RWPE2 (cell line): ENCODE measurements around the gene GCNT2.
"Not testable (repeated sequence)": the region's sequence is repeated elsewhere in the genome, so short reads cannot be mapped to it uniquely, and the experiment has no call there.

Experiments
- ATAC-seq: fragments of 200-7000 bp; cut with Tn5 transposase; 3 replicates; pipeline ENCODE4 v1.9.1; 2021; ENCODE audit warnings: low read depth
- DNase-seq: peaks from one replicate; pipeline ENCODE4 v3.0.0-alpha.2; 2020; ENCODE audit warnings: low spot score
- H3K27ac ChIP-seq: fragments of 450-650 bp; 2 replicates; pipeline ENCODE4 v1.5.1; 2017; ENCODE audit warnings: mild to moderate bottlenecking; ENCODE audit not compliant: poor library complexity, severe bottlenecking
- H3K27me3 ChIP-seq: fragments of 250-450 bp; sonication (Bioruptor Pico); 2 replicates; pipeline ENCODE4 v1.5.1; 2021; ENCODE audit warnings: mild to moderate bottlenecking, moderate library complexity; ENCODE audit not compliant: insufficient read depth, poor library complexity, severe bottlenecking
- H3K36me3 ChIP-seq: fragments of 250-450 bp; sonication (Bioruptor Pico); 2 replicates; pipeline ENCODE4 v1.5.1; 2020; ENCODE audit warnings: low read depth, mild to moderate bottlenecking, moderate library complexity
- H3K4me1 ChIP-seq: fragments of 250-450 bp; sonication (Bioruptor Pico); 2 replicates; pipeline ENCODE4 v1.5.1; 2021; ENCODE audit warnings: mild to moderate bottlenecking, moderate library complexity; ENCODE audit not compliant: insufficient read depth, poor library complexity, severe bottlenecking
- H3K4me3 ChIP-seq: fragments of 250-450 bp; sonication (Bioruptor Pico); 2 replicates; pipeline ENCODE4 v1.5.1; 2021; ENCODE audit warnings: mild to moderate bottlenecking, moderate library complexity; ENCODE audit not compliant: severe bottlenecking
- H3K9me3 ChIP-seq: fragments of 250-450 bp; sonication (Bioruptor Pico); 2 replicates; pipeline ENCODE4 v1.5.1; 2021; ENCODE audit warnings: mild to moderate bottlenecking, moderate library complexity; ENCODE audit not compliant: severe bottlenecking
- TF ChIP-seq, protein P1 (sequence below): fragments of 450-650 bp; IDR thresholded peaks from one replicate; pipeline ENCODE4 v1.5.1; 2017; ENCODE audit warnings: mild to moderate bottlenecking, moderate library complexity; ENCODE audit not compliant: poor library complexity, severe bottlenecking

The GCNT2 gene

DNA sequence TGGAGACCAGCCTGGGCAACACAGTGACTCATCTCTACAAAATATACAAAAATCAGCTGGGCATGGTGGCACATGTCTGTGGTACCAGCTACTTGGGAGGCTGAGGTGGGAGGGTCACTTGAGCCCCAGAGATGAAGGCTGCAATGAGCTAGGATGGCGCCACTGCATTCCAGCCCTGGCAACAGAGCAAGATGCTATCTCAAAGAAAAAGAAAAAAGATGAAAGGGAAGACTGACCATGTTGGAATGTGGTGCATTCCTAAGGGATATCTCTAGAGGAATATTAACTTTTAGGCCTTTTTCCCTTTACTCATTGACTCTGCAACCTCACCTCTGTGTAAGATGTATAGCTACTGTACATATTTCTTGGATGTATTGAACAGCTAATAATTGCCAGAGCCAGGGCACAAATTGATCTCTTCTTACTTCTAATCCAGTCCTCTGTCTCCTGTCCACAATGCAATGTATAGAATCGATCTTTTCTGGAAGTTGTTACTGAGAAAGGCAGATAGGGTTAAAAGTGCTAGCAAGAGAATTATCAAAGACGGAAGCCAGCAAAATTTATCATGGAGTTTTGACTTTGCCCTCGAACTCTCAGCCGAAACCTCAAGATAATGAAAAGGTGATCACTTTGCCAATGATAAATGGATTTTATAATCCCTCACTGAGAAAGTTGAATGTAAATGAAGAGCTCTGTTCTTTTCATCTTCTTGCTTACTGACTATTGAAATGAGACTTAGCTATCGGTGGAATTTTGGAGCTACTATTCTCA is 46.3 kb downstream of the GCNT2 start:
- no peak overlapping the region for H3K4me3 ChIP-seq
- no peaks in the 10 kb centered on the region for H3K36me3 ChIP-seq
- H3K4me1 ChIP-seq: no peaks in the 10 kb centered on the region
- H3K27me3 ChIP-seq: no peaks in the 10 kb centered on the region
- no peak for DNase-seq
- H3K9me3 ChIP-seq: no peaks in the 10 kb centered on the region
- ATAC-seq: no peak
- H3K27ac ChIP-seq: no peak overlapping the region
- TF ChIP-seq, protein P1, sequence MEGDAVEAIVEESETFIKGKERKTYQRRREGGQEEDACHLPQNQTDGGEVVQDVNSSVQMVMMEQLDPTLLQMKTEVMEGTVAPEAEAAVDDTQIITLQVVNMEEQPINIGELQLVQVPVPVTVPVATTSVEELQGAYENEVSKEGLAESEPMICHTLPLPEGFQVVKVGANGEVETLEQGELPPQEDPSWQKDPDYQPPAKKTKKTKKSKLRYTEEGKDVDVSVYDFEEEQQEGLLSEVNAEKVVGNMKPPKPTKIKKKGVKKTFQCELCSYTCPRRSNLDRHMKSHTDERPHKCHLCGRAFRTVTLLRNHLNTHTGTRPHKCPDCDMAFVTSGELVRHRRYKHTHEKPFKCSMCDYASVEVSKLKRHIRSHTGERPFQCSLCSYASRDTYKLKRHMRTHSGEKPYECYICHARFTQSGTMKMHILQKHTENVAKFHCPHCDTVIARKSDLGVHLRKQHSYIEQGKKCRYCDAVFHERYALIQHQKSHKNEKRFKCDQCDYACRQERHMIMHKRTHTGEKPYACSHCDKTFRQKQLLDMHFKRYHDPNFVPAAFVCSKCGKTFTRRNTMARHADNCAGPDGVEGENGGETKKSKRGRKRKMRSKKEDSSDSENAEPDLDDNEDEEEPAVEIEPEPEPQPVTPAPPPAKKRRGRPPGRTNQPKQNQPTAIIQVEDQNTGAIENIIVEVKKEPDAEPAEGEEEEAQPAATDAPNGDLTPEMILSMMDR: no peak

DNA sequence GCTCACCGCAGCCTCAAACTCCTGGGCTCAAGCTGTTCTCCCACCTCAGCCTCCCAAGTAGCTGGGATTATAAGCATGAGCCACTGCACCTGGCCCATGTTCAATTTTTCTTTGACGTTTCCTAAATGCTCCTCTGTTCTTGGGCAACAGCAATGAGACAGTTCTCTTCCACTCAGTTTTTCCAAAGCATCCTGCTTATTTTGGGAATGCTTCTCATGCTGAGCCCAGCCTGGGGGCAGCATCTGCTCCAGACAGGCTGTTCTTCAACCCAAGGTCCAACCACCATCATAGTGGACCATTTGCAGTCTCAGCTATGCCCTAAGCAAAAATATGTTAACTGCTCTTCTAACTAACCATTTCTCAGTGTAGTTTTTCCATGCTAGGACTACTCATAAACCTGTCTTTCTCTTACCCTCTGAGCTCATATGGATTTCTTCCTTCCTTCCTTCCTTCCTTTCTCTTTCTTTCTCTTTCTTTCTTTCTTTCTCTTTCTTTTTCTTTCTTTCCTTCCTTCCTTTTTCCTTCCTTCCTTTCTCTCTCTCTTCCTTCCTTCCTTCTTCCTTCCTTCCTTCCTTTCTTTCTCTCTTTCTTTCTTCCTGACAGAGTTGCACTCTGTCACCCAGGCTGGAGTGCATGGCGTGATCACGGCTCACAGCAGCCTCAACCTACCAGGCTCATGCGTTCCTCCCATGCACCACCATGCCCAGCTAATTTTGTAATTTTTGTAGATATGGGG is 48.4 kb downstream of the GCNT2 start:
- Histone ChIP-seq H3K36me3 (no peaks in the 10 kb centered on the region), H3K27ac (no peak overlapping the region), H3K27me3 (no peaks in the 10 kb centered on the region), H3K4me1 (no peaks in the 10 kb centered on the region), H3K9me3 (no peaks in the 10 kb centered on the region), H3K4me3 (no peak overlapping the region)
- TF ChIP-seq, protein P1: no peak
- DNase-seq (no peak), ATAC-seq (no peak)

DNA sequence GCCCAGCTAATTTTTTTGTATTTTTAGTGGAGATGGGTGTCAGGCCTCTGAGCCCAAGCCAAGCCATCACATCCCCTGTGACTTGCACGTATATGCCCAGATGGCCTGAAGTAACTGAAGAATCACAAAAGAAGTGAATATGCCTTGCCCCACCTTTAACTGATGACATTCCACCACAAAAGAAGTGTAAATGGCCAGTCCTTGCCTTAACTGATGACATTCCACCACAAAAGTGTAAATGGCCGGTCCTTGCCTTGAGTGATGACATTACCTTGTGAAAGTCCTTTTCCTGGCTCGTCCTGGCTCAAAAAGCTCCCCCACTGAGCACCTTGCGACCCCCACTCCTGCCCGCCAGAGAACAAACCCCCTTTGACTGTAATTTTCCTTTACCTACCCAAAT is 54.4 kb downstream of the GCNT2 start:
- not testable (repeated sequence) for H3K27ac ChIP-seq, ATAC-seq, H3K36me3 ChIP-seq, H3K4me1 ChIP-seq, H3K9me3 ChIP-seq, H3K4me3 ChIP-seq, H3K27me3 ChIP-seq, DNase-seq

DNA sequence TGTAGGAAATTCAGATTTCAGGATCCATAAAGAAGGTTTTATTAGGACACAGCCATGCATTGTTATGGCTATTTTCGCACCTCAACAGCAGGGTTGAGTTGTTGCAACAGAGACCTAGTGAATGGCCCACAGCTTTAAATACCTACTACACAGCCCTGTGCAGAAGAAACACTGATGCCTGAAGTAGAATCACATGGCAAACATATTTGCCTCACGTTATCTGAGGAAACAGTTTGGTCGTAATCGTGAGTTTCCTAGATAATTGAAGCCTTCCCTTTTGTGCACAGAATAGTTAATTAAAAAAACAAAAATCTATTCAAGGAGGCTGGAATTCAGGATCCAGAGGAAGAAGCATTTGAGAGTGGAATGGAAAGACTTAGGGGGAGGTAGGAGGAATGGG is 55.1 kb downstream of the GCNT2 start:
- no peak overlapping the region for H3K27ac ChIP-seq
- H3K4me3 ChIP-seq: no peak overlapping the region
- ATAC-seq (no peak), DNase-seq (no peak)
- no peaks in the 10 kb centered on the region for H3K4me1 ChIP-seq
- no peaks in the 10 kb centered on the region for H3K27me3 ChIP-seq
- H3K36me3 ChIP-seq: no peaks in the 10 kb centered on the region
- TF ChIP-seq, protein P1: no peak
- H3K9me3 ChIP-seq: no peaks in the 10 kb centered on the region

DNA sequence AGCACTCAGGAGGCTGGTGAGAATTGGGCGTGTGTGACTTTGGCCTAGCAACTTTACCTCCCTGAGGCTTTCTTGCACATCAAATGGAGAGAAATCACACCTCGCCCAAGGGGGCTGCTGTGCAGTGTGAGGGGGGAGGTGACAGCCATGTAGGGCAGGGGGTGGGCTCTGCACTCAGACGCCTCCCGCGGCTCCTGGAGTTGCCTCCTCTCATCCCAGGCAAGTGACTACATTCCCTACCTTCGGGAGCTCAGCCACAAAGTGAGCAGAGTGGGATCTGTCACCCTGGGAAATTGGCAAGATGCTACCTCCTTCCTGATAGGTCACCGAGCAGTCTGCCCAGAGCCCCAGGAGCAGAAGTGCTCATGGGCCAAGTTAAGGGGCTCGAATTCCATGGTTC is 56.0 kb downstream of the GCNT2 start:
- TF ChIP-seq, protein P1: no peak
- ATAC-seq (no peak), DNase-seq (no peak)
- Histone ChIP-seq H3K27ac (no peak overlapping the region), H3K27me3 (no peaks in the 10 kb centered on the region), H3K4me1 (no peaks in the 10 kb centered on the region), H3K4me3 (no peak overlapping the region), H3K36me3 (no peaks in the 10 kb centered on the region), H3K9me3 (no peaks in the 10 kb centered on the region)
